Right ventricle myocardium inferior (tissue), 1 donor: ENCODE measurements around the gene CREBBP. TPM values are rescaled to one million over a fixed set of nuclear protein-coding genes. Genes with fewer than 3 reads are reported as not detected.
"Not testable (repeated sequence)": the region's sequence is repeated elsewhere in the genome, so short reads cannot be mapped to it uniquely, and the experiment has no call there.

Source experiments
- ATAC-seq: fragments of 200-7000 bp; cut with Tn5 transposase; one replicate; pipeline ENCODE4 v1.9.1; 2020; ENCODE audit warnings: mild to moderate bottlenecking, moderate library complexity
- DNase-seq: peaks from one replicate; pipeline ENCODE4 v3.0.0; 2021; ENCODE audit errors: missing footprints
- intact Hi-C: fragments of 100-400 bp; cut with DNase I; formaldehyde crosslinking; loops from one replicate; pipeline ENCODE4 v1.11.0; 2022
- total RNA-seq: library from RNA; stranded (reverse); fragmentation: NEBNext Ultra II Directional; extraction: Animal tissue kit (Norgen Biotek cat#: 25700); gene quantifications from one replicate; pipeline ENCODE4 v1.2.1, GENCODE V29; 2021
- donor health status: DM: no; HTN: yes; CAD: no; lungs with severe emphysema.

The CREBBP gene
- total RNA-seq, 1 donor from 2014 or later: 38.0 TPM

GRCh38 chr16:3731126-3731935 is 149.2 kb downstream of the CREBBP start:
- intact Hi-C loops: no loop called here
- DNase-seq (no peak), ATAC-seq (no peak)

- intact Hi-C loops: no loop called here
- ATAC-seq (no peak), DNase-seq (no peak)
Measured at GRCh38 chr16:3730161-3731125, 150.1 kb downstream of the CREBBP start.

- DNase-seq: no peak
- ATAC-seq: no peak
- intact Hi-C loops: no loop called here
Measured at GRCh38 chr16:3729161-3730112, 151.1 kb downstream of the CREBBP start.

- ATAC-seq (no peak), DNase-seq (no peak)
- intact Hi-C loops: no loop called here
Measured at GRCh38 chr16:3728424-3729160, 151.9 kb downstream of the CREBBP start.

GRCh38 chr16:3727806-3728381 is 152.6 kb downstream of the CREBBP start:
- intact Hi-C loops: no loop called here

GRCh38 chr16:3726021-3726687 is 154.4 kb downstream of the CREBBP start:
- intact Hi-C loops: no loop called here
- DNase-seq: no peak
- no peak for ATAC-seq

More at GRCh38 chr16:3727806-3728381, 152.6 kb downstream of the CREBBP start:
- ATAC-seq (no peak), DNase-seq (no peak)

- intact Hi-C loops: no loop called here
- ATAC-seq (no peak), DNase-seq (no peak)
Measured at GRCh38 chr16:3725276-3725675, 155.2 kb downstream of the CREBBP start.

- no peak for ATAC-seq
- DNase-seq: no peak
- intact Hi-C loops: no loop called here
Measured at GRCh38 chr16:3722508-3722907, 158.0 kb downstream of the CREBBP start.

GRCh38 chr16:3720418-3720817 is 160.1 kb downstream of the CREBBP start:
- intact Hi-C loops: no loop called here
- DNase-seq (no peak), ATAC-seq (no peak)

- DNase-seq (no peak), ATAC-seq (no peak)
- intact Hi-C loops: loop anchor here (10.0 kb wide), 1 partner anchor 156 kb away; no protein-coding TSS in a partner anchor
Measured at GRCh38 chr16:3718628-3719027, 161.9 kb downstream of the CREBBP start.

- no peak for ATAC-seq
- no peak for DNase-seq
- intact Hi-C loops: loop anchor here (10.0 kb wide), 1 partner anchor 157 kb away; no protein-coding TSS in a partner anchor
Measured at GRCh38 chr16:3718019-3718391, 162.5 kb downstream of the CREBBP start.

- DNase-seq (peak; percentile 97), ATAC-seq (peak; percentile 98)
- intact Hi-C loops: loop anchor here (10.0 kb wide), 1 partner anchor 157 kb away; no protein-coding TSS in a partner anchor
Measured at GRCh38 chr16:3717235-3718018, 163.1 kb downstream of the CREBBP start, which contains the start of gene TRAP1. Gene TRAP1, minus strand, starts transcription at chr16:3717524. Its CDS starts 16 bp downstream, at chr16:3717508.

- ATAC-seq (peak; percentile 12), DNase-seq (no peak)
- intact Hi-C loops: loop anchor here (10.0 kb wide), 1 partner anchor 158 kb away; no protein-coding TSS in a partner anchor
Measured at GRCh38 chr16:3716831-3717234, 163.7 kb downstream of the CREBBP start.

- intact Hi-C loops: loop anchor here (10.0 kb wide), 1 partner anchor 159 kb away; no protein-coding TSS in a partner anchor
- no peak for ATAC-seq
- no peak for DNase-seq
Measured at GRCh38 chr16:3715430-3715829, 165.1 kb downstream of the CREBBP start.

GRCh38 chr16:3714378-3714777 is 166.1 kb downstream of the CREBBP start:
- intact Hi-C loops: loop anchor here (10.0 kb wide), 1 partner anchor 160 kb away; no protein-coding TSS in a partner anchor
- DNase-seq, ATAC-seq: not testable (repeated sequence)
